K562 (cell line): ENCODE measurements around the gene SPTBN5. TPM values are rescaled to one million over a fixed set of nuclear protein-coding genes. Genes with fewer than 3 reads are reported as not detected.

Experiments
- ATAC-seq: fragments of 200-7000 bp; cut with Tn5 transposase; 3 replicates; pipeline ENCODE4 v1.9.1; 2020; ENCODE audit warnings: moderate library complexity
- BruUV-seq: library from RNA; stranded (reverse); fragments of 400-500 nt; replicated peaks from 2 replicates; lab custom pipeline; 2021; lab: Mats Ljungman, UMichigan
- CTCF ChIA-PET: fragments of 300-600 bp; formaldehyde crosslinking; extraction: SDS; loops from one replicate; lab custom pipeline; 2021; ENCODE audit warnings: low intra/inter-chr PET ratio; lab: Yijun Ruan, JAX
- POLR2A ChIA-PET: fragments of 300-600, 350-650 bp; sonication (Branson Sonifier 250); formaldehyde crosslinking; extraction: SDS; loops from one replicate; lab custom pipeline; 2021; ENCODE audit warnings: antibody characterized with exemption, inconsistent platforms; lab: Yijun Ruan, JAX
- DNase-seq, 4 experiments: peaks; one replicate each; pipeline versions ENCODE4 v3.0.0 to v3.0.0-alpha.2; 2011 to 2018; ENCODE audit warnings: low spot score in 3 of 4, mixed read lengths in 3 of 4; ENCODE audit errors: extremely low read depth in 1 of 4
- FAIRE-seq: peaks from 2 replicates; lab custom pipeline; 2011; peaks lifted over from hg19 to GRCh38; lab: Jason Lieb, UNC
- H2AFZ ChIP-seq: 2 replicates; pipeline ENCODE4 v1.6.0; 2011; ENCODE audit warnings: low read depth, low read length, control low read depth, inconsistent platforms
- H3K27ac ChIP-seq: fragments of 200-600 bp; 3 replicates; pipeline ENCODE4 v1.8.0; 2011; ENCODE audit warnings: low read depth, mild to moderate bottlenecking, control low read depth, inconsistent platforms, low read length, moderate library complexity, mixed read lengths; ENCODE audit errors: extremely low read depth
- H3K27me3 ChIP-seq, 2 experiments: fragments of 300-600 bp in 1 of 2; 2 replicates in 1 of 2; 3 replicates in 1 of 2; pipeline versions ENCODE4 v1.6.0 to v1.8.0; 2011; ENCODE audit warnings: inconsistent platforms in 2 of 2, low read length in 2 of 2, mild to moderate bottlenecking in 1 of 2, mixed read lengths in 1 of 2, moderate library complexity in 1 of 2; ENCODE audit not compliant: control insufficient read depth in 2 of 2, insufficient read depth in 2 of 2
- H3K36me3 ChIP-seq: fragments of 300-600 bp; 3 replicates; pipeline ENCODE4 v1.8.0; 2011; ENCODE audit warnings: mild to moderate bottlenecking, low read length, inconsistent platforms; ENCODE audit not compliant: control insufficient read depth, insufficient read depth
- H3K4me1 ChIP-seq, 2 experiments: fragments of 200-600 bp in 1 of 2; replicated peaks in 1 of 2; 2 replicates in 1 of 2; 3 replicates in 1 of 2; pipeline versions ENCODE4 v1.5.1 to v1.8.0; 2011; ENCODE audit warnings: inconsistent platforms in 2 of 2, low read length in 2 of 2, mild to moderate bottlenecking in 1 of 2, mixed read lengths in 1 of 2, moderate library complexity in 1 of 2; ENCODE audit not compliant: control insufficient read depth in 2 of 2, insufficient read depth in 2 of 2
- H3K4me2 ChIP-seq: 2 replicates; pipeline ENCODE4 v1.6.1; 2011; ENCODE audit warnings: low read length, control low read depth, inconsistent platforms, mixed read lengths; ENCODE audit not compliant: insufficient read depth
- H3K4me3 ChIP-seq: fragments of 200-600 bp; sonication (generic), shearing (Covaris generic); 2 replicates; pipeline ENCODE4 v1.5.1; 2016; ENCODE audit warnings: control low read depth, inconsistent platforms
- H3K79me2 ChIP-seq: fragments of 200-600 bp; 3 replicates; pipeline ENCODE4 v1.8.0; 2011; ENCODE audit warnings: low read length, inconsistent platforms; ENCODE audit not compliant: control insufficient read depth, insufficient read depth
- H3K9ac ChIP-seq, 2 experiments: 2 replicates each; pipeline versions ENCODE4 v1.6.0 to v1.6.1; 2011; ENCODE audit warnings: low read depth in 2 of 2, low read length in 2 of 2, control low read depth in 1 of 2, inconsistent platforms in 1 of 2, mild to moderate bottlenecking in 1 of 2, mixed read lengths in 1 of 2; ENCODE audit not compliant: insufficient read depth in 1 of 2
- H3K9me1 ChIP-seq: one replicate; pipeline ENCODE4 v1.6.0; 2011; ENCODE audit warnings: inconsistent platforms, mild to moderate bottlenecking, low read length, moderate library complexity; ENCODE audit not compliant: control insufficient read depth, insufficient read depth
- H3K9me3 ChIP-seq: replicated peaks from 2 replicates; pipeline ENCODE4 v1.5.1; 2011; ENCODE audit warnings: low read depth, low read length, inconsistent platforms; ENCODE audit not compliant: control insufficient read depth, insufficient read depth
- H4K20me1 ChIP-seq: replicated peaks from 2 replicates; pipeline ENCODE4 v1.6.1; 2011; ENCODE audit warnings: low read length, inconsistent platforms, mixed read lengths; ENCODE audit not compliant: control insufficient read depth, insufficient read depth
- CTCF ChIP-seq, 3 experiments: IDR thresholded peaks in 2 of 3; conservative IDR thresholded peaks in 1 of 3; 2 replicates each; pipeline ENCODE4 v1.5.1; 2011 to 2012; ENCODE audit warnings: low read length in 3 of 3, mild to moderate bottlenecking in 3 of 3, control low read depth in 2 of 3, improper control_type of control experiment in 1 of 3, inconsistent platforms in 1 of 3, low read depth in 1 of 3, mixed read lengths in 1 of 3, moderate library complexity in 1 of 3; ENCODE audit not compliant: insufficient read depth in 2 of 3
- MYC ChIP-seq, 2 experiments: fragments of 250-450 bp in 1 of 2; sonication (Bioruptor Pico) in 1 of 2; IDR thresholded peaks; 2 replicates each; pipeline versions ENCODE4 v1.5.1 to v1.6.1; 2012 to 2021; ENCODE audit warnings: low read depth in 2 of 2, borderline replicate concordance in 1 of 2, improper control_type of control experiment in 1 of 2, low read length in 1 of 2, mild to moderate bottlenecking in 1 of 2, moderate library complexity in 1 of 2
- PCBP1 ChIP-seq: fragments of 200-400 bp; formaldehyde crosslinking; IDR thresholded peaks from 2 replicates; pipeline ENCODE4 v1.6.1; 2018; ENCODE audit warnings: mild to moderate bottlenecking, low read depth, low read length; ENCODE audit not compliant: poor library complexity, severe bottlenecking
- SMAD3 ChIP-seq: fragments of 450-650 bp; formaldehyde crosslinking; conservative IDR thresholded peaks from 2 replicates; pipeline ENCODE4 v1.4.0; 2020; ENCODE audit warnings: mild to moderate bottlenecking
- ZNF280A ChIP-seq: fragments of 450-650 bp; IDR thresholded peaks from 2 replicates; pipeline ENCODE4 v1.6.1; 2018; ENCODE audit warnings: mild to moderate bottlenecking, low read depth; ENCODE audit not compliant: partially characterized antibody
- WGBS: fragments of 100-300 bp; shearing (Covaris generic); methylation state at CpG from one replicate; pipeline ENCODE4 v1.1.6; 2016; ENCODE audit warnings: low coverage, mixed read lengths; ENCODE audit not compliant: insufficient coverage; ENCODE audit errors: missing lambda C conversion rate; 5-methylcytosine and 5-hydroxymethylcytosine counted together
- in situ Hi-C: fragments of 300-500 bp; cut with MboI; formaldehyde crosslinking; loops from 4 replicates; pipeline ENCODE4 v1.15.0; 2018; ENCODE audit warnings: inconsistent platforms, mixed read lengths
- intact Hi-C: fragments of 100-400 bp; cut with micrococcal nuclease; formaldehyde crosslinking; loops from 2 replicates; pipeline ENCODE4 v1.14.2; 2022
- polyA plus RNA-seq, 8 experiments: library from polyadenylated mRNA; depleted of rRNA in 4 of 8; stranded (reverse) in 5 of 8; unstranded in 3 of 8; fragments of >200 nt; fragmentation: Nextera tagmentation in 2 of 8; fragmentation: Illumina TruSeq in 1 of 8; extraction: Ambion mirVana in 2 of 8; extraction: Trizol in 1 of 8; gene quantifications; 2 replicates each; pipeline versions ENCODE4 v1.2.1 to v1.2.3, GENCODE V29; 2011 to 2014; ENCODE audit warnings: inconsistent platforms in 1 of 8, missing spikeins in 1 of 8
- total RNA-seq, 7 experiments: library from RNA; depleted of rRNA in 6 of 7; stranded (reverse); fragments of >200 nt in 6 of 7; fragmentation: Illumina TruSeq in 2 of 7; extraction: Trizol in 2 of 7; gene quantifications; 2 replicates each; pipeline versions ENCODE4 v1.2.1 to v1.2.3, GENCODE V29; 2011 to 2021; ENCODE audit warnings: low replicate concordance in 1 of 7
- TF ChIP-seq, protein P1 (sequence below): sonication (generic); formaldehyde crosslinking; IDR thresholded peaks from 2 replicates; pipeline ENCODE4 v1.8.1; 2023; ENCODE audit warnings: mild to moderate bottlenecking, missing genetic modification reagents

Gene SPTBN5
- total and polyA plus RNA-seq, 9 of the 15 experiments (the other 6 are each of a cell fraction or from before 2014, with no cell fraction given) = 0.02 TPM; not detected in 8

- Histone ChIP-seq H3K4me2 (peak overlapping the region; percentile 78), H3K27me3 (no peaks in the 10 kb centered on the region), H4K20me1 (no peaks in the 10 kb centered on the region), H3K9me3 (no peaks in the 10 kb centered on the region), H3K27ac (no peak overlapping the region), H3K79me2 (peaks cover 9% of the 10 kb centered on the region; the same call in 2 of the 3 replicates), H3K36me3 (peaks cover 10% of the 10 kb centered on the region; the same call in 1 of the 3 replicates), H3K9ac (peak overlapping the region in 1 of 2 experiments; percentile 76; a peak in 2 of 4 replicates), H3K4me1 (peaks cover 6 to 23% of the 10 kb centered on the region in 2 experiments; a peak in 2 of 5 replicates), H2AFZ (peak overlapping the region; percentile 81), H3K4me3 (peak overlapping the region; percentile 52), H3K9me1 (no peaks in the 10 kb centered on the region)
- ChIA-PET CTCF (interaction anchor here (0.6 kb wide), 1 partner anchor 508 kb away, joined by 4 read pairs; no protein-coding TSS in a partner anchor), POLR2A (interaction anchor here (0.7 kb wide), 1 partner anchor 154 kb away, joined by 3 read pairs; no protein-coding TSS in a partner anchor)
- no TSS peak for BruUV-seq
- TF ChIP-seq PCBP1 (peak; percentile 13), CTCF (IDR thresholded peaks at IDR 0.05 in 2 of 3, conservative IDR thresholded peaks at IDR 0.05 in 1 of 3; ENCODE audit: insufficient read depth in 2 of 3, low read depth in 1 of 3, low read length in 3 of 3) (peak in 1 of 3 experiments; percentile 8; a peak in 1 of 6 replicates), SMAD3 (CRISPR knock-in tag) (no peak), MYC (IDR thresholded peaks at IDR 0.05; ENCODE audit: low read depth, low read length) (0 out of 2 replicates have a peak, but pooled peaks have one; percentile 3), MYC (CRISPR knock-in tag; IDR thresholded peaks at IDR 0.05; ENCODE audit: borderline replicate concordance, low read depth) (no peak), ZNF280A (no peak)
- TF ChIP-seq, protein P1, sequence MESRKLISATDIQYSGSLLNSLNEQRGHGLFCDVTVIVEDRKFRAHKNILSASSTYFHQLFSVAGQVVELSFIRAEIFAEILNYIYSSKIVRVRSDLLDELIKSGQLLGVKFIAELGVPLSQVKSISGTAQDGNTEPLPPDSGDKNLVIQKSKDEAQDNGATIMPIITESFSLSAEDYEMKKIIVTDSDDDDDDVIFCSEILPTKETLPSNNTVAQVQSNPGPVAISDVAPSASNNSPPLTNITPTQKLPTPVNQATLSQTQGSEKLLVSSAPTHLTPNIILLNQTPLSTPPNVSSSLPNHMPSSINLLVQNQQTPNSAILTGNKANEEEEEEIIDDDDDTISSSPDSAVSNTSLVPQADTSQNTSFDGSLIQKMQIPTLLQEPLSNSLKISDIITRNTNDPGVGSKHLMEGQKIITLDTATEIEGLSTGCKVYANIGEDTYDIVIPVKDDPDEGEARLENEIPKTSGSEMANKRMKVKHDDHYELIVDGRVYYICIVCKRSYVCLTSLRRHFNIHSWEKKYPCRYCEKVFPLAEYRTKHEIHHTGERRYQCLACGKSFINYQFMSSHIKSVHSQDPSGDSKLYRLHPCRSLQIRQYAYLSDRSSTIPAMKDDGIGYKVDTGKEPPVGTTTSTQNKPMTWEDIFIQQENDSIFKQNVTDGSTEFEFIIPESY = peak; percentile 90
- peak; percentile 4 for ATAC-seq
- DNase-seq = peak in 2 of 4 experiments; percentile 31 to 35
- intact Hi-C loops = no loop called here
- no peak for FAIRE-seq
- 20% methylated on average over 33 of the region's 37 CpGs for WGBS
- in situ Hi-C loops = no loop called here
Measured at GRCh38 chr15:41827290-41827879, 66.5 kb downstream of the SPTBN5 start.
